Activated naive CD8-positive, alpha-beta T cell treated with anti-CD3 and anti-CD28 coated beads, Interleukin-2, amount 10 ng/mL, durations not matched to agents 7 days and 5 days (primary cell): ENCODE results near the gene CEP55. TPM values are rescaled to one million over a fixed set of nuclear protein-coding genes. Genes with fewer than 3 reads are reported as not detected.

Source experiments
- ATAC-seq: fragments of 150-1000 bp; cut with Tn5 transposase; one replicate; pipeline ENCODE4 v1.10.0; 2021; ENCODE audit warnings: low read depth, moderate library complexity
- POLR2A ChIA-PET: fragments of 350-600 bp; sonication (Branson Sonifier 250); formaldehyde crosslinking; loops from one replicate; lab custom pipeline; 2021; ENCODE audit warnings: antibody characterized with exemption; lab: Charles Lee
- DNase-seq: peaks from one replicate; pipeline ENCODE4 v3.0.0; 2021
- H3K27ac Mint-ChIP-seq: one replicate; pipeline ENCODE4 v1.8.0; 2022; ENCODE audit warnings: mild to moderate bottlenecking, mixed read lengths
- H3K27me3 Mint-ChIP-seq: one replicate; pipeline ENCODE4 v1.8.0; 2022; ENCODE audit warnings: mild to moderate bottlenecking, moderate library complexity, mixed read lengths
- H3K36me3 Mint-ChIP-seq: one replicate; pipeline ENCODE4 v1.8.0; 2021; ENCODE audit warnings: mild to moderate bottlenecking, mixed read lengths
- H3K4me1 Mint-ChIP-seq: one replicate; pipeline ENCODE4 v1.8.0; 2021; ENCODE audit warnings: mixed read lengths
- H3K4me3 Mint-ChIP-seq: one replicate; pipeline ENCODE4 v1.8.0; 2022; ENCODE audit warnings: mild to moderate bottlenecking, moderate library complexity, mixed read lengths
- H3K9me3 Mint-ChIP-seq: one replicate; pipeline ENCODE4 v1.8.0; 2021; ENCODE audit warnings: mixed read lengths
- total RNA-seq, 2 experiments: library from RNA; stranded (reverse); gene quantifications; one replicate each; pipeline ENCODE4 v1.2.3, GENCODE V29; 2021

The CEP55 gene
- total RNA-seq, 2 experiments from 2014 or later, result 45.9 to 50.7 TPM

DNA sequence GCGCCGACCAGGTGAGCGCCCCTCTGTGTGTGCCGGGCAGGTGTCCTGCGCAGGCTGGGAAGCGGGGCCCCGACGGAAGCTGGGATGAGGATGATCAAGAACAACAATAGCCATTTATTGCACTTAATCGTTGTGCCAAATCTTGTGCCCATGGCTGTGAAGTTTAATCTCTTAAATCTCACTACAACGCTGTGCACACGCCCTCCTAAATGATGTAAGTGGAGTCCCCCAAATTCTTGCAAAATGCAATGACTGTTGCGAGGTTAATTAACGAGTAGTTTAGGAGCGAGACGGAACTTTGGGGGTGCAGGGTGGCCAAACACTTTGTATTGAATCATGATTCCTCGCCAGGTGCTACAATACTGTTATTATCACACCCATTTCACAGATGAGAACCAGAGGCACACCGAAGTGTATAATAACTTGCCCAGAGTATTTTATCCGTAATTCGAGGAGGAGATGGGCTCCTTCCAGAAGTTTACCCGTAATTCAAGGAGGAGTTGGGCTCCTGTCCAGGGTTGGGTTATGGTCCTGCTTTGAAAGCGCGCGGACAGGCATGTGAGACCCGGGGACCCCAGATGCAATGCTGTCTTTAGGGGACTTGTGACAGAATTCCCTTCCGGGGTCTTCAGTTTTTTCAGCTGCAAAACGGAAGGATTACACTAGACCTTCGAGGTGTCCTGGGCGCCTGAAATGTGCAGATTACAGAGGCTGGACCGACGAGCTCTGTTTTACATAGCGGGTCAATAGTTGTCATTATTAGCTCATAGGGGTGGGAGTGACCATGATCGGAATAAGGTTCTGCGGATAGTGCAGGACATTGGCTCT is 71.1 kb downstream of the CEP55 start:
- no peak overlapping the region for H3K4me3 Mint-ChIP-seq
- no peak for DNase-seq
- no peak overlapping the region for H3K27ac Mint-ChIP-seq
- no peak for ATAC-seq
- peaks cover 68% of the 10 kb centered on the region for H3K27me3 Mint-ChIP-seq
- POLR2A ChIA-PET, result no interaction called here
- H3K36me3 Mint-ChIP-seq, result no peaks in the 10 kb centered on the region
- peaks cover 1% of the 10 kb centered on the region for H3K4me1 Mint-ChIP-seq
- no peaks in the 10 kb centered on the region for H3K9me3 Mint-ChIP-seq

DNA sequence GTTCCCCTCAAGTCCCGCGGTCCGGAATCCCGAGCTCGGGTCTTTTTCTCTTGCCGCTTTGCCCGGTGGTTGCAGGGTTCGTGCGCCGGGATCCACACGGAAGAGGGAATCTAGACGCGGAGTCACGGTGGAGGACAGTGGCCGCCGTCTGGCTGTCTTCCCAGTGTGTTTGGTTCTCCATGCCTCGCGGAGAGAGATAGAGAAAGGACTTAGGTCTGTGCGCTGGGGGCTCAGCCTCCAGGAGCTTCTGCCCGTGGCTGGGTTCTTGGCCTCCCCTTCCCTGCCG is 71.6 kb downstream of the CEP55 start:
- H3K27me3 Mint-ChIP-seq, result peaks cover 73% of the 10 kb centered on the region
- H3K4me1 Mint-ChIP-seq, result peaks cover 1% of the 10 kb centered on the region
- ATAC-seq (no peak), DNase-seq (no peak)
- no peaks in the 10 kb centered on the region for H3K36me3 Mint-ChIP-seq
- POLR2A ChIA-PET, result no interaction called here
- no peaks in the 10 kb centered on the region for H3K9me3 Mint-ChIP-seq
- H3K4me3 Mint-ChIP-seq, result no peak overlapping the region
- H3K27ac Mint-ChIP-seq, result no peak overlapping the region

DNA sequence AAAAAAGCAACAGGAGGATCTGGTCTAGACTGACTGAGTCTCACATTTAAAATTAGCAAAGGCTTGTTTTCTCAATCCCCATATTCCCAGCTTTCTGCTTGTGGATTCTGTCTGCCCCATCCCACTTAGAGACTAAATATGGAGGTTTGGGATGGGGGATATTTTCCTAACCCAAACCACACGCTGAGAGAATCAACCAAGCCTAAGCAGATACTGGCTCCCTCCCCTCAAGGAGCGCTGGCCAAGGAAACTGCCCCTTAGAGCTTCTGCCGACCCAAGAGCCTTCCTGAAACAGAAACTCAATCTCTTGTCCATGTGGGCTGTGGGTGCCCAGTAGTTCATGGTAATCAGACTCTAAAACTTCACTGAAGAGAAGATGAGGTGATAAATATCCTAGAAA is 74.0 kb downstream of the CEP55 start:
- H3K4me1 Mint-ChIP-seq, result peaks cover 5% of the 10 kb centered on the region
- no peaks in the 10 kb centered on the region for H3K9me3 Mint-ChIP-seq
- DNase-seq, result no peak
- no peak for ATAC-seq
- H3K27me3 Mint-ChIP-seq, result peaks cover 76% of the 10 kb centered on the region
- H3K4me3 Mint-ChIP-seq, result no peak overlapping the region
- POLR2A ChIA-PET, result no interaction called here
- H3K36me3 Mint-ChIP-seq, result no peaks in the 10 kb centered on the region
- H3K27ac Mint-ChIP-seq, result no peak overlapping the region

DNA sequence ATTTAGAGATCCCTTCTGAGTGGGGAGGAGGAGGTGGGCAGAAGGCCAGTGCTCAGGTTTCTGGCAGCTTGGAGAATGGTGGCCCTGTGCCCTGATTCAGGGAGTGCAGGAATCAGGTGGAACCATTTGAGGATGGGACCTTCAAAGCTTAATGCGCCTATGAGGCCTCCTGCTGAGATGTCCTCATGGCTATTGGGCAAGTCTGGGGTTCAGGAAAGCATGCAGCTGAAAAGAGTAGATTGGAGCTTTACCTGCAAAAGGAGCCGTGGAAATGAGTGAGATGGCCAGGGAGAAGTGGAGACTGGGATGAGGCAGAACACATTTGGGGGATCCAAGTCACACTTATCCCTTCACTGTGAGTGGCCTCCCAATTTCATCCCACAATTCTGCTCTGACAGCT is 76.2 kb downstream of the CEP55 start:
- DNase-seq (no peak), ATAC-seq (no peak)
- Mint-ChIP-seq H3K27me3 (peaks cover 63% of the 10 kb centered on the region), H3K4me3 (no peak overlapping the region), H3K9me3 (no peaks in the 10 kb centered on the region), H3K4me1 (peaks cover 5% of the 10 kb centered on the region), H3K36me3 (no peaks in the 10 kb centered on the region), H3K27ac (no peak overlapping the region)
- POLR2A ChIA-PET, result no interaction called here

DNA sequence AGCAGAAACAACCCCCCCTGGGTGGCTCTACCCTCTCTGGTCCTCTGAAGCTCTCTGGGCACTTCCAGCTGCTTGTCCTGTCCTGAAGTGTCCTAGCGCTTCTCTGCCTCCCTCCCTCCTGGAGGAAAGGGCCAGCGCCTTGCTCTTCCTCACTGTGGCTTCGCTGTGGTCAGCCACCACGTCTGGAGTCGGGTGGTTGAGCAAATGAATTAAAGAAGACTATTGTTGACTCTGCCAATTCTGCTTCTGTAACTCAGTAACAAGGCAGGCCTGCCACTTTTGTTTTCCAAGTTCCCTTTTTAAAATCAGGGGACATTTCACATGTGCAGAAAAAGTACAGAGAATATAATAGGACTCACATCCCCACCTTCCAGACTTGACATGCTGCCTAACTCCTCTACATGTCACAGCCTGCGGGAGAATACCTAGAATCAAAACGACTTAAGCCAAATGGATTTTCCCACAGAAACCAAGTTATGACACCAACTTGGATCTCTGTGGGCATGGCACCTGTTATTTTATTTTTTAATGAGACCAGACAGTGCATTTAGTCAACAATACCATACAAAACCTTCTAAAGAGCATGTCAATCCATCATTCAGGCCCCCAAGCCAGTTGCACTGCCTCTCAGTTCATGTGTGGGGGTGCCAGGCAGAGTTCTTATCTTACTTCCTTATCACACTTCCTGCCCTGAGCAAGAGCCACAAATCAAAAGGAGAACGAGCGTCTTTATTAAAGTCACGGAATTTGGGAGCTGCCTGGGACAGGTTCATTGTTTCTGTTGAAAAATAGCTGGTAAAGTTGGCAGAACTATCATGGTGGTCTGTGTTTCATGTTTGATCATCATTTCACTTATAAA is 76.9 kb downstream of the CEP55 start:
- H3K27ac Mint-ChIP-seq, result no peak overlapping the region

DNA sequence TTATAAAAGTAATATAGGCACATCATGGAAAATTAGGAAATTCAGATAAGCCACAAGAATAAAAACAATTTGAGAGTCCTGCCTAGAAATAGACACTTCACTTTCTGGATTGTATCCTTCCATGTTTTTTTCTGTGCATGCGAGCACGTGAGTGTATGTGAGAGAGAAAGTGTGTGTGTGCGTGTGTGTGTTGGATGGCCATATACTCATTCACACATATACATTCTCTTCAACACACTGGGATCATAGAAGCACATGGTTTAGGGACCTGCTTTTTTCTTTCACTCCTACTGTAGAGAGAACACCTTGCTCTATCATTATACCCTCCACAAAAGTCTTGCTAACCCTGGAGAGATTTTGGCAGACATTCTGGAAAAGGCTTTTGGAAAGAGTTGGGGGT is 77.5 kb downstream of the CEP55 start:
- POLR2A ChIA-PET, result no interaction called here
- no peaks in the 10 kb centered on the region for H3K36me3 Mint-ChIP-seq
- ATAC-seq (no peak), DNase-seq (no peak)
- no peak overlapping the region for H3K4me3 Mint-ChIP-seq
- no peaks in the 10 kb centered on the region for H3K9me3 Mint-ChIP-seq
- H3K27me3 Mint-ChIP-seq, result peaks cover 49% of the 10 kb centered on the region
- H3K4me1 Mint-ChIP-seq, result peaks cover 5% of the 10 kb centered on the region
- H3K27ac Mint-ChIP-seq, result no peak overlapping the region

More for the DNA sequence above, 76.9 kb downstream of the CEP55 start:
- DNase-seq (no peak), ATAC-seq (no peak)
- no peaks in the 10 kb centered on the region for H3K9me3 Mint-ChIP-seq
- POLR2A ChIA-PET, result no interaction called here
- peaks cover 5% of the 10 kb centered on the region for H3K4me1 Mint-ChIP-seq
- H3K4me3 Mint-ChIP-seq, result no peak overlapping the region
- H3K36me3 Mint-ChIP-seq, result no peaks in the 10 kb centered on the region
- peaks cover 56% of the 10 kb centered on the region for H3K27me3 Mint-ChIP-seq

DNA sequence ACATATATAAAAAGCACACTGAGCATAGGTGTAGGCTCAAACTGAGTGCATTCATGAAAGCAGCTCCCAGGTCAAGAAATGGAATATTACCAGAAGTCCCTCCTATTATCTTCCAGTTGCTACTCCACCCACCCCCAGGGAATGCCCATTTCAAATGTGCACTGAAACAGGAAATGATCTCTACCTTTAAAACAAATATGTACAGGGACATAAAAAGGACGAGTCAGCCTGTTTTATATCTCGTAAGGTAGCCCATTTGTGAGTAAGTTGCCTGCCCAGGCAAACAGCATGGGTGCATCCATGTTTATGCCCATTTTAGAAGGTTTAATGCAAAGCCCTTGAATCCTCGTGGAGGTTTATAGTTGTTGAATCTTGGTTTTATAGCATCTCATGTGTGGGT is 80.5 kb downstream of the CEP55 start:
- H3K4me1 Mint-ChIP-seq, result peaks cover 5% of the 10 kb centered on the region
- H3K4me3 Mint-ChIP-seq, result no peak overlapping the region
- no peaks in the 10 kb centered on the region for H3K9me3 Mint-ChIP-seq
- H3K36me3 Mint-ChIP-seq, result no peaks in the 10 kb centered on the region
- H3K27ac Mint-ChIP-seq, result no peak overlapping the region
- DNase-seq (no peak), ATAC-seq (no peak)
- POLR2A ChIA-PET, result no interaction called here
- H3K27me3 Mint-ChIP-seq, result peaks cover 25% of the 10 kb centered on the region

DNA sequence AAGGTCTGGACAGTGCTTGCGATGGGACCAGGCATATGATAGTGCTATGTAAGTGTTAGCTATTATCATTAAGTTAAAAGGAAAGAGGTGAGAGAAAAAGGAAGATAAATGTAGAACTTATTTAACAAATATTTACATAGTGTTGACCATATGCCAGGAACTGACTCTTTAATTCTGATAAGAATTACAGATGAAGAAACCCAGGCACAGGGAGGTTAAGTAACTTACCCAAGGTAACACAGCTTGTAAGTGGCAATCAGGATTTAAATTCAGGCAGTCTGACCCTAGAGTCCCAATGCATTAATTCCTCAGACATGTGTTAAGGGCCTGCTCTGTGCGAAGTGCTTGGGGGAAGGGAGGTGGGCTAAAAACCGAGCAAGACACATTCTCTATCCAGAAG is 81.2 kb downstream of the CEP55 start:
- H3K36me3 Mint-ChIP-seq, result no peaks in the 10 kb centered on the region
- H3K27me3 Mint-ChIP-seq, result peaks cover 18% of the 10 kb centered on the region
- DNase-seq (no peak), ATAC-seq (no peak)
- no peaks in the 10 kb centered on the region for H3K9me3 Mint-ChIP-seq
- H3K27ac Mint-ChIP-seq, result no peak overlapping the region
- POLR2A ChIA-PET, result no interaction called here
- H3K4me1 Mint-ChIP-seq, result peaks cover 5% of the 10 kb centered on the region
- H3K4me3 Mint-ChIP-seq, result no peak overlapping the region

Other genes with a start within 250 kb of the CEP55 start
- 1 to 10 TPM in 1 of 2 experiments, under 1 TPM in 1; 0.91 to 1.9 TPM for gene MYOF, start 14.3 kb upstream of the CEP55 start, total RNA-seq
- not detected for gene FFAR4, start 70.1 kb downstream of the CEP55 start, total RNA-seq
- gene RBP4, start 104.6 kb downstream of the CEP55 start, total RNA-seq, result not detected
- gene PDE6C, start 115.9 kb downstream of the CEP55 start, total RNA-seq, result not detected
- 10 to 100 TPM; 13.3 to 15.5 TPM for gene FRA10AC1, start 206.0 kb downstream of the CEP55 start, total RNA-seq